Large intestine (tissue), 3 donors: ENCODE measurements around the gene SLFN12. TPM values are rescaled to one million over a fixed set of nuclear protein-coding genes. Genes with fewer than 3 reads are reported as not detected.
A peak's percentile ranks its signal among the peaks of the same experiment; 100 is the strongest.
"Not testable (repeated sequence)": the region's sequence is repeated elsewhere in the genome, so short reads cannot be mapped to it uniquely, and the experiment has no call there.

Experiments
- DNase-seq, 2 donors: peaks; one replicate each; pipeline versions ENCODE4 v3.0.0 to v3.0.0-alpha.2; 2013
- H3K27ac ChIP-seq: one replicate; pipeline ENCODE4 v1.5.1; 2013; ENCODE audit warnings: low read length
- H3K27me3 ChIP-seq: 2 replicates; pipeline ENCODE4 v1.6.1; 2013; ENCODE audit warnings: low read length; ENCODE audit not compliant: control insufficient read depth, insufficient read depth
- H3K36me3 ChIP-seq: 2 replicates; pipeline ENCODE4 v1.6.1; 2013; ENCODE audit warnings: low read length; ENCODE audit not compliant: control insufficient read depth, insufficient read depth
- H3K4me1 ChIP-seq: one replicate; pipeline ENCODE4 v1.6.1; 2013; ENCODE audit warnings: low read length; ENCODE audit not compliant: control insufficient read depth, insufficient read depth
- H3K4me3 ChIP-seq: one replicate; pipeline ENCODE4 v1.5.1; 2013; ENCODE audit warnings: low read length
- H3K9me3 ChIP-seq: one replicate; pipeline ENCODE4 v1.6.1; 2013; ENCODE audit warnings: mild to moderate bottlenecking, low read depth, low read length, moderate library complexity; ENCODE audit not compliant: control insufficient read depth
- WGBS: methylation state at CpG from one replicate; pipeline ENCODE4 v1.1.5; 2013; ENCODE audit warnings: low lambda C conversion rate; ENCODE audit not compliant: insufficient coverage; 5-methylcytosine and 5-hydroxymethylcytosine counted together
- polyA plus RNA-seq: library from polyadenylated mRNA; unstranded; fragments of 120-200 nt; gene quantifications from one replicate; pipeline ENCODE4 v1.2.1, GENCODE V29; 2013

SLFN12 gene
- polyA plus RNA-seq, 1 donor, result 6.4 TPM

DNA sequence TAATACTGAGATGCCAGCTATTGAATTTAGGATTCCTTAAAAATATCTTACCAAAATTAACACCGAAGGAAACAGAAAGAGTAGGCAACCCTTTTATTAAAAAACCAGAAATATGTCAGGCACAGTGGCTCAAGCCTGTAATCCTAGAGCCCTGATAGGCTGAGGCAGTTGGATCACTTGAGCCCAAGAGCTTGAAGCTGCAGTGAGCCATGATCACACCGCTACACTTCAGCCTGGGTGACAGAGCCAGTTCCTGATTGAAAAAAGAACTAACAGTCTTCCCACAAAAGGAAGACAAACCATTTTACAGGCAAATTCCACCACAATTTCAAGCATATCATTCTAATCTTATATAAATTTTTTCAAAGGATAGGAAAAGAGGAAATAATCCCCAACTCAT, 15.6 kb downstream of the SLFN12 start:
- WGBS, result no CpG with 5 or more reads among the region's 2 CpGs
- no peak overlapping the region for H3K27ac ChIP-seq

DNA sequence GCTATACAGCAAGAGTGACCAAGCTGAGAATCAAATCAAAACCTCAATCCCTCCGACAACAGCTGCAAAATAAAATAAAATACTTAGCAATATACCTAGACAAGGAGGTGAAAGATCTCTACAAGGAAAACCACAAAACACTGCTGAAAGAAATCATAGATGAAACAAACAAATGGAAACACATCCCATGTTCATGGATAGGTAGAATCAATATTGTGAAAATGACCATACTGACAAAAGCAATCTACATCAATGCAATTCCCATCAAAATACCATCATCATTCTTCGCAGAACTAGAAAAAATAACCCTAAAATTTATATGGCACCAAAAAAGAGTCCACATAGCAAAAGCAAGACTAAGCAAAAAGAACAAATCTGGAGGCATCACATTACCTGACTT, 17.6 kb downstream of the SLFN12 start:
- not testable (repeated sequence) for H3K27ac ChIP-seq, H3K36me3 ChIP-seq, H3K4me1 ChIP-seq, H3K4me3 ChIP-seq, DNase-seq, H3K9me3 ChIP-seq, H3K27me3 ChIP-seq
- no CpG with 5 or more reads among the region's 2 CpGs for WGBS

More for the DNA sequence above, 15.6 kb downstream of the SLFN12 start:
- no peaks in the 10 kb centered on the region for H3K36me3 ChIP-seq
- no peaks in the 10 kb centered on the region for H3K4me1 ChIP-seq
- H3K27me3 ChIP-seq, result no peaks in the 10 kb centered on the region
- H3K4me3 ChIP-seq, result no peak overlapping the region
- DNase-seq, result no peak
- no peaks in the 10 kb centered on the region for H3K9me3 ChIP-seq

DNA sequence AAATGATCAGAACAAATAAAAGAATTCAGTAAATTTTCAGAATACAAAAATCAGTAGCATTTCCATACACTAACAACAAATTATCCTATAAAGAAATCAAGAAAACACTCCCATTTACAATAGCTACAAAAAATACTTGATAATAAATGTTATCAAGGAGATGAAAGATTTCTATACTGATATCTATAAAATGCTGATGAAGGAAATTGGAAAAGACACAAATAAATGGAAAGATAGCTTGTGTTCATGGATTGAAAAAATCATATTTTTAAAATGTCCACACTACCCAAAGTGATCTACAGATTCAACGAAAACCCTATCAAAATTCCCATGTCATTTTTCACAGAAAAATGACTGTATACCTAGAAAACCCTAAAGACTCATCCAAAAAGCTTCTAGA, 18.1 kb downstream of the SLFN12 start:
- DNase-seq, result no peak
- Histone ChIP-seq H3K4me1 (no peaks in the 10 kb centered on the region), H3K36me3 (peaks cover 7% of the 10 kb centered on the region), H3K4me3 (no peak overlapping the region), H3K27me3 (no peaks in the 10 kb centered on the region), H3K27ac (no peak overlapping the region), H3K9me3 (no peaks in the 10 kb centered on the region)
- no CpG with 5 or more reads among the region's 1 CpG for WGBS

DNA sequence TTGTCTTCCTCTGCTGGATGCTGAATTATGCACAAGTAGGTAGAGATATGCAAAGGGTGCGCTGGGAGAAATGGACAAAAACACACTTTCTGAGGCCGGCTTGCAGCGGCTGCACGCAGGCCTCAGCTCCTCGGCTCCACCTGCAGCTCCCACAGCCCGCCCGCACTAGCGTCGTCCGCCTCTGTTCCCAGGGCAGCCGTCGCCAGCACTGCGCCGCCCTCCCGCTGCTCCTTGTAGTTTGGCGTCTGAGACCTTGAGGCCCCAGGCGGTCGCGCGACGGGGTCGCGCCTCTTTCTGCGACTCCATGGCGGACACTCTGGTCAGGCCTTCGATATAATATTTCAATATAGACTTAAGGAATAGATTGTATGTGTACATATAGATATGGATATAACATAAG, 24.8 kb downstream of the SLFN12 start:
- H3K36me3 ChIP-seq, result peaks cover 7% of the 10 kb centered on the region
- no peak for DNase-seq
- no CpG with 5 or more reads among the region's 26 CpGs for WGBS
- no peaks in the 10 kb centered on the region for H3K27me3 ChIP-seq
- no peak overlapping the region for H3K4me3 ChIP-seq
- no peak overlapping the region for H3K27ac ChIP-seq
- H3K9me3 ChIP-seq, result peaks cover 4% of the 10 kb centered on the region
- no peaks in the 10 kb centered on the region for H3K4me1 ChIP-seq

GRCh38 chr17:35406568-35406967, 25.7 kb downstream of the SLFN12 start:
- H3K4me3 ChIP-seq, result no peak overlapping the region
- H3K36me3 ChIP-seq, result peaks cover 7% of the 10 kb centered on the region
- H3K27ac ChIP-seq, result no peak overlapping the region
- peaks cover 4% of the 10 kb centered on the region for H3K9me3 ChIP-seq
- DNase-seq, result no peak
- no peaks in the 10 kb centered on the region for H3K27me3 ChIP-seq
- 83% methylated on average over 1 of the region's 1 CpG for WGBS
- no peaks in the 10 kb centered on the region for H3K4me1 ChIP-seq

- no peaks in the 10 kb centered on the region for H3K36me3 ChIP-seq
- DNase-seq, result peak; percentile 49 to 72
- WGBS, result no CpG with 5 or more reads among the region's 1 CpG
These were observed 27.9 kb downstream of the SLFN12 start for GRCh38 chr17:35404360-35404759.

GRCh38 chr17:35393783-35394182, 38.5 kb downstream of the SLFN12 start:
- not testable (repeated sequence) for H3K4me3 ChIP-seq, DNase-seq, H3K36me3 ChIP-seq, H3K4me1 ChIP-seq, H3K27ac ChIP-seq, H3K27me3 ChIP-seq, H3K9me3 ChIP-seq
- no CpG with 5 or more reads among the region's 13 CpGs for WGBS

More at GRCh38 chr17:35404360-35404759, 27.9 kb downstream of the SLFN12 start:
- no peaks in the 10 kb centered on the region for H3K27me3 ChIP-seq
- H3K9me3 ChIP-seq, result peaks cover 4% of the 10 kb centered on the region
- H3K27ac ChIP-seq, result no peak overlapping the region
- no peak overlapping the region for H3K4me3 ChIP-seq
- H3K4me1 ChIP-seq, result no peaks in the 10 kb centered on the region

- Histone ChIP-seq H3K27me3 (peaks cover 6% of the 10 kb centered on the region), H3K4me1 (no peaks in the 10 kb centered on the region), H3K36me3 (no peaks in the 10 kb centered on the region), H3K27ac (no peak overlapping the region), H3K9me3 (no peaks in the 10 kb centered on the region), H3K4me3 (no peak overlapping the region)
- DNase-seq, result no peak
- 88% methylated on average over 1 of the region's 2 CpGs for WGBS
These were observed 41.6 kb downstream of the SLFN12 start for GRCh38 chr17:35390663-35391062.

DNA sequence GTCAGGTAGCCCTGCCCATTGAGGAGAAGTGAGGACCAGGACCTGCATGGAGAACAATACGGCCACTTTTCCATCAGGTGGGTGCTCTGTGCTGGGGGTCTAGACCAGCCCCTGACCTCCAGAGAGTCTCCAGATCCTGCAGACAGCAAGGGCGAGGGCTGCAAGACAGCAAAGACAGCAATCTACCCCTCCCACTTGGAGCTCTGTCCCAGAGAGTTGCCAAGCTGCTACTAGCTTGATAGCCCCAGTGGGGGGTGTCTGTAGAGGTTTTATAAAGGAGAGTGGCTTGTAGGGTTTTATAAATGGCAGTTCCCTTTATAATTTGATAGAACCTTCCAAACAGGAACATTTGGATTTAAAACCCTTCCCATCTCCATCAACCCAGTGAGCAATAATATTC, 42.1 kb downstream of the SLFN12 start:
- Histone ChIP-seq H3K36me3 (no peaks in the 10 kb centered on the region), H3K4me3 (no peak overlapping the region), H3K27ac (no peak overlapping the region), H3K9me3 (no peaks in the 10 kb centered on the region), H3K27me3 (peaks cover 6% of the 10 kb centered on the region), H3K4me1 (no peaks in the 10 kb centered on the region)
- WGBS, result no CpG with 5 or more reads among the region's 2 CpGs
- DNase-seq, result no peak

DNA sequence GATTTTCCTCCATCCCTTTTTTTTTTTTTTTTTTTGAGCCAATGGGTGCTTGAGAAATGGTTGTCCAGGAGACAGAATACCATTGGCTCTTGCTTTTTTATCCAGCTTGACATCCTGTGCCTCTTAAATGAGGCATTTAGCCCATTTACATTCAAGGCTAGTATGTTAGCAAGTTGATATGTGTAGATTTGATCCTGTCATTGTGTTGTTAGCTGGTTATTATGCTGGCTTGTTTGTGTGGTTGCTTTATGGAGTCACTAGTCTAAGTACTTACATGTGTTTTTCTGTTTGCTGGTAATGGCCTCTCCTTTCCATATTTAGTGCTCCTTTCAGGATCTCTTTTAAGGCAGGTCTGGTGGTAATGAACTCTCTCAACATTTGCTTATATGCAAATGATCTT, 44.8 kb downstream of the SLFN12 start:
- no peaks in the 10 kb centered on the region for H3K4me1 ChIP-seq
- H3K36me3 ChIP-seq, result no peaks in the 10 kb centered on the region
- no peak for DNase-seq
- H3K27me3 ChIP-seq, result peaks cover 11% of the 10 kb centered on the region
- H3K9me3 ChIP-seq, result no peaks in the 10 kb centered on the region
- no peak overlapping the region for H3K4me3 ChIP-seq
- no peak overlapping the region for H3K27ac ChIP-seq

DNA sequence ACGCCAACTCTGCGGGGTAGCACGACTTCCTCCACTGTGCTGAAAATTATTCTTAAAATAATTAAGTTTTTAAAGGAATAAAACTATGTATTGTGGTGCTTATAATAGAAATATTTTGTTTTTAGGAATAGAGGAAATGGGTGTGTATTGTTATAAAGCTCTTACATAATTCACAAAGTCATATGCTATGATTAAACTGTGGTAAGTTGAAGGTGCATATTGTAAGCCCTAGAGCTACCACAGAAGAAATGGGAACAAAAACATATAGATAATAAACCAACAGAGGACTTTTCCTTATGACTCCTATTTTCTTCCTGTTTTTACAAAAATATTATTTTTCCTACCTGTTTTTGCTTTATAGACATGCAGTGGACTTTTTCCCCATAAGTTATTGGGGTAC, 54.6 kb downstream of the SLFN12 start:
- no peak overlapping the region for H3K4me3 ChIP-seq
- WGBS, result no CpG with 5 or more reads among the region's 3 CpGs
- no peaks in the 10 kb centered on the region for H3K36me3 ChIP-seq
- no peak for DNase-seq
- no peaks in the 10 kb centered on the region for H3K9me3 ChIP-seq
- peaks cover 29% of the 10 kb centered on the region for H3K27me3 ChIP-seq
- H3K4me1 ChIP-seq, result no peaks in the 10 kb centered on the region
- no peak overlapping the region for H3K27ac ChIP-seq
